DOHH2 (cell line): Measurements from ENCODE around the gene C1D.
"Not testable (repeated sequence)": the region's sequence is repeated elsewhere in the genome, so short reads cannot be mapped to it uniquely, and the experiment has no call there.

Experiments
- EZH2phosphoT487 ChIP-seq: fragments of 200-600 bp; sonication (generic); IDR thresholded peaks from 2 replicates; pipeline ENCODE4 v1.6.1; 2017; ENCODE audit warnings: borderline replicate concordance, mild to moderate bottlenecking, antibody characterized with exemption, low read length, moderate library complexity, mixed read lengths
- TF ChIP-seq, protein P1 (sequence below): fragments of 200-600 bp; sonication (generic); IDR thresholded peaks from one replicate; pipeline ENCODE4 v1.5.1; 2014; ENCODE audit warnings: antibody characterized with exemption, mild to moderate bottlenecking, low read depth, low read length; ENCODE audit not compliant: poor library complexity, severe bottlenecking

DNA sequence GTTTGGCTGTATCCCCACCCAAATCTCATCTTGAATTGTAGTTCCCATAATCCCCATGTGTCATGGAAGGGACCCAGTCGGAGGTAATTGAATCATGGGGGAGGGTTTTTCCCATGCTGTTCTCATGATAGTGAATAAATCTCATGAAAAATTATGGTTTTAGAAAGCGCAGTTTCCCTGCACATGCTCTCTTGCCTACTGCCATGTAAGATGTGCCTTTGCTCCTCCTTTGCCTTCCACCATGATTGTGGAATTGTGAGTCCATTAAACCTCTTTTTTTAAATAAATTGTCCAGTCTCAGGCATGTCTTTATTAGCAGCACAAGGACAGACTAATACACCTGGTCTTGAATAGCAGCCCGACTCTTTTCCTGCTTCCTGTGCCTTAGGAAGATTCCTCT lies 68.7 kb downstream of the C1D start:
- TF ChIP-seq, protein P1, sequence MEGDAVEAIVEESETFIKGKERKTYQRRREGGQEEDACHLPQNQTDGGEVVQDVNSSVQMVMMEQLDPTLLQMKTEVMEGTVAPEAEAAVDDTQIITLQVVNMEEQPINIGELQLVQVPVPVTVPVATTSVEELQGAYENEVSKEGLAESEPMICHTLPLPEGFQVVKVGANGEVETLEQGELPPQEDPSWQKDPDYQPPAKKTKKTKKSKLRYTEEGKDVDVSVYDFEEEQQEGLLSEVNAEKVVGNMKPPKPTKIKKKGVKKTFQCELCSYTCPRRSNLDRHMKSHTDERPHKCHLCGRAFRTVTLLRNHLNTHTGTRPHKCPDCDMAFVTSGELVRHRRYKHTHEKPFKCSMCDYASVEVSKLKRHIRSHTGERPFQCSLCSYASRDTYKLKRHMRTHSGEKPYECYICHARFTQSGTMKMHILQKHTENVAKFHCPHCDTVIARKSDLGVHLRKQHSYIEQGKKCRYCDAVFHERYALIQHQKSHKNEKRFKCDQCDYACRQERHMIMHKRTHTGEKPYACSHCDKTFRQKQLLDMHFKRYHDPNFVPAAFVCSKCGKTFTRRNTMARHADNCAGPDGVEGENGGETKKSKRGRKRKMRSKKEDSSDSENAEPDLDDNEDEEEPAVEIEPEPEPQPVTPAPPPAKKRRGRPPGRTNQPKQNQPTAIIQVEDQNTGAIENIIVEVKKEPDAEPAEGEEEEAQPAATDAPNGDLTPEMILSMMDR = not testable (repeated sequence)
- not testable (repeated sequence) for TF ChIP-seq EZH2phosphoT487
